IMR-90 (cell line): ENCODE measurements around the gene COL5A1. TPM values are rescaled to one million over a fixed set of nuclear protein-coding genes. Genes with fewer than 3 reads are reported as not detected.

Experiments used
- ATAC-seq: fragments of 200-7000 bp; cut with Tn5 transposase; 2 replicates; pipeline ENCODE4 v1.9.1; 2020; ENCODE audit warnings: low read depth, mild to moderate bottlenecking, moderate library complexity
- BruUV-seq: library from RNA; stranded (reverse); fragments of 400-500 nt; replicated peaks from 2 replicates; lab custom pipeline; 2021; lab: Mats Ljungman, UMichigan
- CTCF ChIA-PET: fragments of 300-600 bp; formaldehyde crosslinking; extraction: SDS; loops from one replicate; lab custom pipeline; 2021; ENCODE audit warnings: antibody characterized with exemption; lab: Yijun Ruan, JAX
- POLR2A ChIA-PET: fragments of 300-600 bp; sonication (Branson Sonifier 250); formaldehyde crosslinking; loops from one replicate; lab custom pipeline; 2022; ENCODE audit warnings: antibody characterized with exemption; ENCODE audit not compliant: unreplicated experiment; lab: Charles Lee
- DNase-seq: peaks from one replicate; pipeline ENCODE4 v3.0.0; 2013
- H2AFZ ChIP-seq: replicated peaks from 2 replicates; pipeline ENCODE3; 2013; ENCODE audit warnings: low read length, mild to moderate bottlenecking; ENCODE audit not compliant: poor library complexity
- H2AK5ac ChIP-seq: 2 replicates; pipeline ENCODE4 v1.6.1; 2013; ENCODE audit warnings: low read depth, low read length, inconsistent platforms
- H2AK9ac ChIP-seq: replicated peaks from 2 replicates; pipeline ENCODE3; 2013; ENCODE audit warnings: mild to moderate bottlenecking, low read depth, low read length, moderate library complexity; ENCODE audit not compliant: poor library complexity
- H2BK120ac ChIP-seq: 2 replicates; pipeline ENCODE4 v1.6.1; 2013; ENCODE audit warnings: low read depth, low read length, inconsistent platforms
- H2BK15ac ChIP-seq: 3 replicates; pipeline ENCODE4 v1.6.1; 2013; ENCODE audit warnings: low read depth, low read length, inconsistent platforms
- H2BK20ac ChIP-seq: 2 replicates; pipeline ENCODE4 v1.6.1; 2013; ENCODE audit warnings: low read depth, mild to moderate bottlenecking, inconsistent platforms, low read length, moderate library complexity
- H2BK5ac ChIP-seq: 2 replicates; pipeline ENCODE4 v1.6.1; 2013; ENCODE audit warnings: mild to moderate bottlenecking, low read depth, low read length, inconsistent platforms; ENCODE audit not compliant: poor library complexity, severe bottlenecking
- H3K14ac ChIP-seq: replicated peaks from 2 replicates; pipeline ENCODE4 v1.6.1; 2013; ENCODE audit warnings: low read depth, low read length, inconsistent platforms
- H3K18ac ChIP-seq: 2 replicates; pipeline ENCODE4 v1.6.1; 2013; ENCODE audit warnings: low read depth, low read length, control low read depth
- H3K23ac ChIP-seq: 2 replicates; pipeline ENCODE4 v1.6.1; 2013; ENCODE audit warnings: low read depth, low read length, inconsistent platforms
- H3K27ac ChIP-seq: 2 replicates; pipeline ENCODE4 v1.5.1; 2013; ENCODE audit warnings: mild to moderate bottlenecking, control low read depth, low read length; ENCODE audit not compliant: insufficient read depth
- H3K27me3 ChIP-seq: 2 replicates; pipeline ENCODE4 v1.6.1; 2013; ENCODE audit warnings: low read length; ENCODE audit not compliant: control insufficient read depth, insufficient read depth
- H3K36me3 ChIP-seq: 2 replicates; pipeline ENCODE4 v1.6.1; 2013; ENCODE audit warnings: low read length, mixed read lengths; ENCODE audit not compliant: control insufficient read depth, insufficient read depth
- H3K4ac ChIP-seq: 2 replicates; pipeline ENCODE4 v1.6.1; 2013; ENCODE audit warnings: low read depth, low read length, inconsistent platforms
- H3K4me1 ChIP-seq: 2 replicates; pipeline ENCODE4 v1.6.1; 2013; ENCODE audit warnings: low read length, mixed read lengths; ENCODE audit not compliant: control insufficient read depth, insufficient read depth
- H3K4me2 ChIP-seq: 2 replicates; pipeline ENCODE4 v1.6.1; 2013; ENCODE audit warnings: low read depth, mild to moderate bottlenecking, control low read depth, low read length, moderate library complexity
- H3K4me3 ChIP-seq: 2 replicates; pipeline ENCODE4 v1.5.1; 2013; ENCODE audit warnings: low read depth, mild to moderate bottlenecking, control low read depth, low read length, moderate library complexity; ENCODE audit not compliant: insufficient read depth
- H3K56ac ChIP-seq: 2 replicates; pipeline ENCODE4 v1.6.1; 2013; ENCODE audit warnings: low read length, inconsistent platforms; ENCODE audit not compliant: insufficient read depth; ENCODE audit errors: extremely low read depth
- H3K79me1 ChIP-seq, 2 experiments: 2 replicates each; pipeline ENCODE4 v1.6.1; 2013; ENCODE audit warnings: low read length in 2 of 2, inconsistent platforms in 1 of 2, low read depth in 1 of 2
- H3K9ac ChIP-seq: 2 replicates; pipeline ENCODE4 v1.6.1; 2013; ENCODE audit warnings: low read depth, low read length, control low read depth
- H3K9me1 ChIP-seq: 2 replicates; pipeline ENCODE4 v1.6.1; 2013; ENCODE audit warnings: low read length, inconsistent platforms; ENCODE audit not compliant: insufficient read depth
- H3K9me3 ChIP-seq: 2 replicates; pipeline ENCODE4 v1.6.1; 2013; ENCODE audit warnings: low read length; ENCODE audit not compliant: control insufficient read depth, insufficient read depth
- H4K20me1 ChIP-seq: 2 replicates; pipeline ENCODE4 v1.6.1; 2013; ENCODE audit warnings: low read length, inconsistent platforms; ENCODE audit not compliant: insufficient read depth
- H4K5ac ChIP-seq: 2 replicates; pipeline ENCODE4 v1.6.1; 2013; ENCODE audit warnings: mild to moderate bottlenecking, low read depth, low read length, control low read depth
- H4K8ac ChIP-seq, 2 experiments: 2 replicates each; pipeline ENCODE4 v1.6.1; 2013; ENCODE audit warnings: low read depth in 2 of 2, low read length in 2 of 2, control low read depth in 1 of 2, inconsistent platforms in 1 of 2
- H4K91ac ChIP-seq: 2 replicates; pipeline ENCODE4 v1.6.1; 2013; ENCODE audit warnings: low read depth, low read length, inconsistent platforms; ENCODE audit not compliant: insufficient read depth
- BHLHE40 ChIP-seq: fragments of 150-350 bp; IDR thresholded peaks from 2 replicates; pipeline ENCODE4 v1.6.1; 2016; ENCODE audit warnings: mild to moderate bottlenecking, low read depth, low read length
- CEBPB ChIP-seq: IDR thresholded peaks from 2 replicates; pipeline ENCODE4 v1.6.1; 2012; ENCODE audit warnings: low read depth, low read length, improper control_type of control experiment
- CHD1 ChIP-seq: IDR thresholded peaks from 2 replicates; pipeline ENCODE4 v1.6.1; 2012; ENCODE audit warnings: low read depth, low read length, improper control_type of control experiment
- CTCF ChIP-seq: conservative IDR thresholded peaks from 2 replicates; pipeline ENCODE4 v1.5.1; 2012; ENCODE audit warnings: mild to moderate bottlenecking, low read depth, low read length, improper control_type of control experiment
- ELK1 ChIP-seq: fragments of 150-350 bp; IDR thresholded peaks from 2 replicates; pipeline ENCODE4 v1.6.1; 2016; ENCODE audit warnings: low read depth, mild to moderate bottlenecking, low read length, moderate library complexity, borderline replicate concordance
- FOS ChIP-seq: fragments of 150-350 bp; IDR thresholded peaks from 2 replicates; pipeline ENCODE4 v1.6.1; 2016; ENCODE audit warnings: low read depth, low read length
- MAFK ChIP-seq: IDR thresholded peaks from 2 replicates; pipeline ENCODE4 v1.6.1; 2012; ENCODE audit warnings: low read depth, low read length, improper control_type of control experiment
- MAZ ChIP-seq: IDR thresholded peaks from 2 replicates; pipeline ENCODE4 v1.6.1; 2012; ENCODE audit warnings: low read depth, mild to moderate bottlenecking, low read length, improper control_type of control experiment, moderate library complexity, borderline replicate concordance
- MXI1 ChIP-seq: IDR thresholded peaks from 2 replicates; pipeline ENCODE4 v1.6.1; 2012; ENCODE audit warnings: low read depth, mild to moderate bottlenecking, low read length, moderate library complexity, borderline replicate concordance
- NFE2L2 ChIP-seq: fragments of 150-350 bp; IDR thresholded peaks from 2 replicates; pipeline ENCODE4 v1.6.1; 2016; ENCODE audit warnings: low read depth, mild to moderate bottlenecking, low read length
- POLR2A ChIP-seq: IDR thresholded peaks from 2 replicates; pipeline ENCODE4 v1.6.1; 2012; ENCODE audit warnings: mild to moderate bottlenecking, low read depth, low read length
- RAD21 ChIP-seq: IDR thresholded peaks from 2 replicates; pipeline ENCODE4 v1.6.1; 2012; ENCODE audit warnings: low read length, improper control_type of control experiment
- RCOR1 ChIP-seq: IDR thresholded peaks from 2 replicates; pipeline ENCODE4 v1.6.1; 2012; ENCODE audit warnings: mild to moderate bottlenecking, low read length, improper control_type of control experiment; ENCODE audit not compliant: insufficient replicate concordance
- RFX5 ChIP-seq: IDR thresholded peaks from 2 replicates; pipeline ENCODE4 v1.8.0; 2012; ENCODE audit warnings: low read depth, mild to moderate bottlenecking, low read length, moderate library complexity
- SMC3 ChIP-seq: fragments of 150-350 bp; IDR thresholded peaks from 2 replicates; pipeline ENCODE4 v1.6.1; 2016; ENCODE audit warnings: low read depth, mild to moderate bottlenecking, antibody characterized with exemption, low read length, moderate library complexity
- USF2 ChIP-seq: fragments of 150-350 bp; IDR thresholded peaks from 2 replicates; pipeline ENCODE4 v1.6.1; 2017; ENCODE audit warnings: mild to moderate bottlenecking, antibody characterized with exemption, low read length, low read depth
- WGBS, 2 experiments: methylation state at CpG; one replicate each; pipeline versions ENCODE4 v1.1.5 to v1.1.7; 2013; ENCODE audit warnings: missing lambda C conversion rate in 2 of 2; ENCODE audit not compliant: insufficient read length in 1 of 2; ENCODE audit errors: extremely low coverage in 2 of 2; 5-methylcytosine and 5-hydroxymethylcytosine counted together
- dilution Hi-C: fragments of 300-500 bp; cut with HindIII; formaldehyde crosslinking; loops from one replicate; pipeline ENCODE4 v1.14.3; 2018; ENCODE audit warnings: low sequenced_read_pairs; ENCODE audit not compliant: unreplicated experiment
- in situ Hi-C: fragments of 300-500 bp; cut with MboI; formaldehyde crosslinking; loops from 3 replicates; pipeline ENCODE4 v1.14.3; 2019; ENCODE audit warnings: low sequenced_read_pairs, inconsistent platforms, mixed read lengths
- intact Hi-C: fragments of 100-400 bp; cut with micrococcal nuclease; formaldehyde crosslinking; loops from 2 replicates; pipeline ENCODE4 v1.10.0; 2022
- polyA plus RNA-seq, 3 experiments: library from polyadenylated mRNA; depleted of rRNA; stranded (reverse); fragments of >200 nt; gene quantifications; 2 replicates each; pipeline ENCODE4 v1.2.3, GENCODE V29; 2012; ENCODE audit warnings: low replicate concordance in 1 of 3
- total RNA-seq: library from RNA; depleted of rRNA; stranded (reverse); fragments of >200 nt; gene quantifications from 2 replicates; pipeline ENCODE4 v1.2.3, GENCODE V29; 2012

Gene COL5A1
- total and polyA plus RNA-seq, 2 of the 4 experiments (the other 2 are of a cell fraction): 19.2 to 173 TPM

GRCh38 chr9:134834217-134834956 lies 192.8 kb downstream of the COL5A1 start:
- no peak for TF ChIP-seq NFE2L2
- no peak for TF ChIP-seq MAFK
- no peak for TF ChIP-seq RFX5
- no peak for TF ChIP-seq FOS
- TF ChIP-seq RCOR1: no peak
- no peak for TF ChIP-seq SMC3
- no peak for TF ChIP-seq USF2
- no peak for TF ChIP-seq MAZ
- no peak for TF ChIP-seq POLR2A
- no peak for TF ChIP-seq BHLHE40
- no peak for TF ChIP-seq CHD1
- TF ChIP-seq CEBPB: no peak
- TF ChIP-seq ELK1: no peak
- TF ChIP-seq RAD21: no peak
- no peak for TF ChIP-seq MXI1
- TF ChIP-seq CTCF: no peak
- no peak overlapping the region for H3K18ac ChIP-seq
- no peak overlapping the region for H2BK15ac ChIP-seq
- no peak overlapping the region for H2BK120ac ChIP-seq
- H3K27me3 ChIP-seq: no peaks in the 10 kb centered on the region
- no peak overlapping the region for H3K14ac ChIP-seq
- no peak overlapping the region for H4K91ac ChIP-seq
- H3K79me1 ChIP-seq: peaks cover 4 to 12% of the 10 kb centered on the region in 2 experiments; a peak in 3 of 4 replicates
- no peak overlapping the region for H3K56ac ChIP-seq
- H3K9ac ChIP-seq: no peak overlapping the region
- no peak overlapping the region for H2AFZ ChIP-seq
- no peak overlapping the region for H2BK5ac ChIP-seq
- dilution Hi-C loops (no loop called here), intact Hi-C loops (no loop called here), in situ Hi-C loops (no loop called here)
- ChIA-PET POLR2A (no interaction called here), CTCF (no interaction called here)
- no peak overlapping the region for H3K4me2 ChIP-seq
- no peak overlapping the region for H3K4ac ChIP-seq
- no peak overlapping the region for H3K4me3 ChIP-seq
- no peak for DNase-seq
- no peak for ATAC-seq
- no peak overlapping the region for H2AK5ac ChIP-seq
- WGBS, 2 experiments: 97% methylated on average over 6 of the region's 20 CpGs; no CpG with 5 or more reads in 1 of the 2 experiments
- no peak overlapping the region for H3K23ac ChIP-seq
- H3K4me1 ChIP-seq: no peaks in the 10 kb centered on the region
- peaks cover 22% of the 10 kb centered on the region for H4K20me1 ChIP-seq
- no peak overlapping the region for H4K8ac ChIP-seq
- H3K27ac ChIP-seq: no peak overlapping the region
- H2BK20ac ChIP-seq: no peak overlapping the region
- no peak overlapping the region for H2AK9ac ChIP-seq
- H3K9me1 ChIP-seq: 0 out of 2 replicates have a peak, but pooled peaks cover 3% of the 10 kb centered on the region
- no TSS peak for BruUV-seq
- no peak overlapping the region for H4K5ac ChIP-seq
- no peaks in the 10 kb centered on the region for H3K9me3 ChIP-seq
- peaks cover 94% of the 10 kb centered on the region for H3K36me3 ChIP-seq
